ENCODE results near the gene GPR15LG. TPM values are rescaled to one million over a fixed set of nuclear protein-coding genes. Genes with fewer than 3 reads are reported as not detected.

Gene GPR15LG
- total RNA-seq, 1 experiment from 2014 or later = not detected

GRCh38 chr10:84172467-84173356, 889 bp upstream of the GPR15LG start:
- ChIA-PET POLR2A (interaction anchor here (0.6 kb wide), 1 partner anchor 82 kb away, joined by 3 read pairs; no protein-coding TSS in a partner anchor), CTCF (interaction anchor here (0.8 to 0.9 kb wide), 2 partner anchors 24 to 25 kb away, joined by 3 to 6 read pairs; no protein-coding TSS in a partner anchor)
- TF ChIP-seq, protein P1, sequence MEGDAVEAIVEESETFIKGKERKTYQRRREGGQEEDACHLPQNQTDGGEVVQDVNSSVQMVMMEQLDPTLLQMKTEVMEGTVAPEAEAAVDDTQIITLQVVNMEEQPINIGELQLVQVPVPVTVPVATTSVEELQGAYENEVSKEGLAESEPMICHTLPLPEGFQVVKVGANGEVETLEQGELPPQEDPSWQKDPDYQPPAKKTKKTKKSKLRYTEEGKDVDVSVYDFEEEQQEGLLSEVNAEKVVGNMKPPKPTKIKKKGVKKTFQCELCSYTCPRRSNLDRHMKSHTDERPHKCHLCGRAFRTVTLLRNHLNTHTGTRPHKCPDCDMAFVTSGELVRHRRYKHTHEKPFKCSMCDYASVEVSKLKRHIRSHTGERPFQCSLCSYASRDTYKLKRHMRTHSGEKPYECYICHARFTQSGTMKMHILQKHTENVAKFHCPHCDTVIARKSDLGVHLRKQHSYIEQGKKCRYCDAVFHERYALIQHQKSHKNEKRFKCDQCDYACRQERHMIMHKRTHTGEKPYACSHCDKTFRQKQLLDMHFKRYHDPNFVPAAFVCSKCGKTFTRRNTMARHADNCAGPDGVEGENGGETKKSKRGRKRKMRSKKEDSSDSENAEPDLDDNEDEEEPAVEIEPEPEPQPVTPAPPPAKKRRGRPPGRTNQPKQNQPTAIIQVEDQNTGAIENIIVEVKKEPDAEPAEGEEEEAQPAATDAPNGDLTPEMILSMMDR (IDR thresholded peaks at IDR 0.05; ENCODE audit: unreplicated experiment) = no peak
- no peaks in the 10 kb centered on the region for H3K4me1 Mint-ChIP-seq (ENCODE audit: insufficient read depth, unreplicated experiment)
- intact Hi-C loops (cut with micrococcal nuclease) = no loop called here
- no peak overlapping the region for H3K4me3 Mint-ChIP-seq (ENCODE audit: unreplicated experiment)
- no TSS peak for BruUV-seq (replicated peaks)
- no peaks in the 10 kb centered on the region for H3K9me3 Mint-ChIP-seq (ENCODE audit: unreplicated experiment)
- H3K27ac Mint-ChIP-seq (ENCODE audit: low read depth, unreplicated experiment) = no peak overlapping the region
- H3K27me3 Mint-ChIP-seq (ENCODE audit: insufficient read depth, unreplicated experiment) = no peaks in the 10 kb centered on the region
- no peak for DNase-seq (ENCODE audit: unreplicated experiment)
- no peaks in the 10 kb centered on the region for H3K36me3 Mint-ChIP-seq (ENCODE audit: insufficient read depth, unreplicated experiment)

DNA sequence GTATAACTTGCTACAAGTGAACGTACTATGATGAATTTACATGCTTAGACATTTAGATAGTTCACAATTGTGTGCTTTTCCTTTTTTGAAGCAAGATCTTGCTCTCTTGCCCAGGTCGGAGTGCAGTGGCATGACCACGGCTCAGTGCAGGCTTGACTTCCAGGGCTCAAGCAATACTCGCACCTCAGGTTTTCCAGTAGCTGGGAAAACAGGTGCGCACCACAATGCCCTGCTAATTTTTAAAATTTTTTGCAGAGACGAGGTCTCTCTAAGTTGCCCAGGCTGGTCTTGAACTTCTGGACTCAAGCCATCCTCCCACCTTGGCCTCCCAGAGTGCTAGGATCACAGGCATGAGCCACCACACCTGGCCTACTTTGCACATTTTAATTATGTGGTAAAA, 1.8 kb downstream of the GPR15LG start:
- Mint-ChIP-seq H3K4me1 (ENCODE audit: insufficient read depth, unreplicated experiment) (no peaks in the 10 kb centered on the region), H3K4me3 (ENCODE audit: unreplicated experiment) (no peak overlapping the region), H3K9me3 (ENCODE audit: unreplicated experiment) (no peaks in the 10 kb centered on the region), H3K36me3 (ENCODE audit: insufficient read depth, unreplicated experiment) (no peaks in the 10 kb centered on the region), H3K27me3 (ENCODE audit: insufficient read depth, unreplicated experiment) (no peaks in the 10 kb centered on the region), H3K27ac (ENCODE audit: low read depth, unreplicated experiment) (no peak overlapping the region)
- DNase-seq (ENCODE audit: unreplicated experiment) = no peak
- ChIA-PET POLR2A (no interaction called here), CTCF (interaction anchor here (0.9 kb wide), 2 partner anchors 16 to 28 kb away, joined by 3 read pairs; no protein-coding TSS in a partner anchor)
- BruUV-seq (replicated peaks) = no TSS peak
- intact Hi-C loops (cut with micrococcal nuclease) = no loop called here
- TF ChIP-seq, protein P1 (IDR thresholded peaks at IDR 0.05; ENCODE audit: unreplicated experiment) = no peak

GRCh38 chr10:84176351-84176750, 2.8 kb downstream of the GPR15LG start:
- TF ChIP-seq, protein P1 (IDR thresholded peaks at IDR 0.05; ENCODE audit: unreplicated experiment) = no peak
- CTCF ChIA-PET = interaction anchor here (0.9 to 1.4 kb wide), 2 partner anchors 27 to 29 kb away, joined by 3 to 5 read pairs; no protein-coding TSS in a partner anchor
- Mint-ChIP-seq H3K4me1 (ENCODE audit: insufficient read depth, unreplicated experiment) (no peaks in the 10 kb centered on the region), H3K9me3 (ENCODE audit: unreplicated experiment) (no peaks in the 10 kb centered on the region), H3K27me3 (ENCODE audit: insufficient read depth, unreplicated experiment) (no peaks in the 10 kb centered on the region), H3K4me3 (ENCODE audit: unreplicated experiment) (no peak overlapping the region), H3K27ac (ENCODE audit: low read depth, unreplicated experiment) (no peak overlapping the region), H3K36me3 (ENCODE audit: insufficient read depth, unreplicated experiment) (no peaks in the 10 kb centered on the region)
- intact Hi-C loops (cut with micrococcal nuclease) = no loop called here
- no TSS peak for BruUV-seq (replicated peaks)
- POLR2A ChIA-PET = no interaction called here
- DNase-seq (ENCODE audit: unreplicated experiment) = no peak

DNA sequence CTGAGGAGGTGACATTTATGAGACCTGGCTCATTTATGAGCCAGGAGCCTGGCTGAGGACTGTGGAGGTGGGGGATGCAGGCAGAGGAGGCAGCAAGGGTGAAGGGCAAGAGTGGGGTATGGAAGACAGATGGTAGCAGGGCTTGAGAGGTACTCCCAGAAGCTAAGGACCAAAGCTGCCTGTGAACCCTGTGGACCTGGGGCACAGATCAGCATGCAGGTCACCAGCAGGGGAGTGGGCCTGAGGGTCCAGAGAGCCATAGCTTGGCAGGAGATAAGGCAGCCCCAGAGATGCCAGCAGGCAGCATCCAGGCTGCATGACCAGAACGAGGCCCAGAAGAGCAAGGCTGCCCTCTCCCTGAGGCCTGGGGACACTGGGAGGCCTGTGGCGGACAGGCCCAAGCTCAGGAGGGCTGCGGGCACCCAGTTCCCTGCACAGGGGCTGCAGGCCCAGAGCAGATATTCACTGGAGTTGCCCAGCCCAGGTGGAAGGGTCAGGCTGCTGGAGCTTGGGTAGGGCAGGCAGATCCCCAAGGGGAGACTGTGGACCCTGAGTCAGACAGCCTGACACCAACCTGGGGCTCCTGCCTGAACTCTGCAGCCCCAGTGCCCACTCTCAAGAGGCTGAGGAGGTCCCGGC, 3.4 kb downstream of the GPR15LG start:
- H3K4me3 Mint-ChIP-seq (ENCODE audit: unreplicated experiment) = no peak overlapping the region
- H3K36me3 Mint-ChIP-seq (ENCODE audit: insufficient read depth, unreplicated experiment) = no peaks in the 10 kb centered on the region

More for the DNA sequence above, 3.4 kb downstream of the GPR15LG start:
- H3K27me3 Mint-ChIP-seq (ENCODE audit: insufficient read depth, unreplicated experiment) = no peaks in the 10 kb centered on the region
- TF ChIP-seq, protein P1 (IDR thresholded peaks at IDR 0.05; ENCODE audit: unreplicated experiment) = no peak
- ChIA-PET POLR2A (interaction anchor here (1.1 kb wide), 1 partner anchor 15 kb away, joined by 4 read pairs; no protein-coding TSS in a partner anchor), CTCF (interaction anchor here (0.7 to 1.4 kb wide), 3 partner anchors 8 to 29 kb away, joined by 4 to 5 read pairs (median 5); no protein-coding TSS in a partner anchor)
- no TSS peak for BruUV-seq (replicated peaks)
- H3K27ac Mint-ChIP-seq (ENCODE audit: low read depth, unreplicated experiment) = no peak overlapping the region
- intact Hi-C loops (cut with micrococcal nuclease) = no loop called here
- no peaks in the 10 kb centered on the region for H3K9me3 Mint-ChIP-seq (ENCODE audit: unreplicated experiment)
- DNase-seq (ENCODE audit: unreplicated experiment) = no peak
- H3K4me1 Mint-ChIP-seq (ENCODE audit: insufficient read depth, unreplicated experiment) = no peaks in the 10 kb centered on the region

All from MCF 10A (cell line).